HEK293T (cell line): Measurements from ENCODE around the gene GPATCH4.

Experiments used
- FOXM1 ChIP-seq: fragments of 450-650 bp; IDR thresholded peaks from 2 replicates; pipeline ENCODE4 v1.6.1; 2017; ENCODE audit warnings: mild to moderate bottlenecking, borderline replicate concordance
- SP1 ChIP-seq: fragments of 450-650 bp; IDR thresholded peaks from 2 replicates; pipeline ENCODE4 v1.6.1; 2017
- TARDBP ChIP-seq: fragments of 450-650 bp; IDR thresholded peaks from 2 replicates; pipeline ENCODE4 v1.6.1; 2016
- TF ChIP-seq, protein P1 (sequence below): fragments of 450-650 bp; IDR thresholded peaks from 2 replicates; pipeline ENCODE4 v1.6.1; 2016

DNA sequence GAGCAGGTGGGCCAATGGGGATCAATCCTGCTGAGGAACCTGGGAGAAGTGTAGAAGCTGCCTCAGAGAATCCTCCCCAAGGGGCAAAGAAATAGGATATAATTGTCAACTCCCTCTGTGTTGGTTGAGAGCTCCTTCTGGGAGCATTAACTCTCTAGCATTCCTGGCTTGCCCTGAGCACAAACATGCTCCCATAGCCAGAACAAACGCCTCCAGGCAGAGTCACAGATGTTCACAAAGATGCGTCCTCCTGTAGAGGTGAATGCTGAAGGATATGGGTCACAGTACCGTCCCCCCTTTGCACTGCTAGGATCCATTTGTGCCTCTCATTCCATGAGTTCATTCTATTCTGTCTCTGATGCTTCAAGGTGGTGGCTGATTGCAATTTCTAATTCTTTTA lies 31.1 kb upstream of the GPATCH4 start:
- TF ChIP-seq, protein P1, sequence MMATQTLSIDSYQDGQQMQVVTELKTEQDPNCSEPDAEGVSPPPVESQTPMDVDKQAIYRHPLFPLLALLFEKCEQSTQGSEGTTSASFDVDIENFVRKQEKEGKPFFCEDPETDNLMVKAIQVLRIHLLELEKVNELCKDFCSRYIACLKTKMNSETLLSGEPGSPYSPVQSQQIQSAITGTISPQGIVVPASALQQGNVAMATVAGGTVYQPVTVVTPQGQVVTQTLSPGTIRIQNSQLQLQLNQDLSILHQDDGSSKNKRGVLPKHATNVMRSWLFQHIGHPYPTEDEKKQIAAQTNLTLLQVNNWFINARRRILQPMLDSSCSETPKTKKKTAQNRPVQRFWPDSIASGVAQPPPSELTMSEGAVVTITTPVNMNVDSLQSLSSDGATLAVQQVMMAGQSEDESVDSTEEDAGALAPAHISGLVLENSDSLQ: no peak
- TF ChIP-seq TARDBP: no peak
- TF ChIP-seq SP1: no peak
- no peak for TF ChIP-seq FOXM1
